ENCODE measurements around the gene USH1C.

DNA sequence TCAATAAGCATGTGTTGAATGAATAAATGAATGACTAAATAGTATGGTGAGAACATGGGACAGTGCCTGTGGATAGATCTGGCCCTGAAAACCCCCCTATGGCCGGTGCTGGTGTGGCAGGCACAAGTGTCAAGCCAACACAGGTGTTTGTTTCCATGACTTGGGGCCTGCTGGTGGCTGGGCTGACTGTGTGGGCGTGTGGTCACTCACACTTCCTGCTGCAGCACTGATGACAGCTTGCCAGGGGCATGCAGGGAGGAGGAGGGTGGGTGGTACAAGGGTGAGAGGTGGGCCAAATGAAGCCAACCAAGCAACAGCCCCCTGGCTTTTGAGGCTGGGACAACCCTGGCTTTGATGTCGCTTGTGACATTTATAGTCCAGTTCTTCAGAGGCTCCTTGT, 37.3 kb downstream of the USH1C start:
- TF ChIP-seq CTCF (IDR thresholded peaks at IDR 0.05) (no peak), POLR2A (IDR thresholded peaks at IDR 0.05) (no peak)

Data from uterus (tissue), 2 donors.